ENCODE measurements around the gene GLIS1. TPM values are rescaled to one million over a fixed set of nuclear protein-coding genes. Genes with fewer than 3 reads are reported as not detected.

The GLIS1 gene
- polyA plus RNA-seq, 1 donor (not counting 4 experiments of a cell fraction or from before 2014, with no cell fraction given): not detected

DNA sequence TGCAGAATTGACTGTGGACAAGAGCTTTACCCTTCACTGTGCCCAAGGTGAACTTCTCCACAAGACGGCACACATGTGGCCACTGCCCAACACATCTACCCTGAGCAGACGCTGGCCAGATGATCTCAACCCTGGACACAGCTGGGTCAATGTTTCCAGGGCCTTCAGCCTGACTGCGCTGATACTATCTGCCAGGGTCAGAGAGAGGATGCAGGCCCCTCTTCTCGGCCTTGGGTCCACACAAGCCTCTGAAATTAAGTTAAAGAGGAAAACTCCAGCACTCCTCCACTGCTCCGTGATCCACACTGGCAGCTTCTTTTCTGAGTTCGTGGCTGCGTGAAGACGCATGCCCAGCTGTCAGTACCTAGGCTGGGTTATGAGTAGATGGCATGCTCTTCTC, 58.1 kb downstream of the GLIS1 start:
- TF ChIP-seq, protein P1, sequence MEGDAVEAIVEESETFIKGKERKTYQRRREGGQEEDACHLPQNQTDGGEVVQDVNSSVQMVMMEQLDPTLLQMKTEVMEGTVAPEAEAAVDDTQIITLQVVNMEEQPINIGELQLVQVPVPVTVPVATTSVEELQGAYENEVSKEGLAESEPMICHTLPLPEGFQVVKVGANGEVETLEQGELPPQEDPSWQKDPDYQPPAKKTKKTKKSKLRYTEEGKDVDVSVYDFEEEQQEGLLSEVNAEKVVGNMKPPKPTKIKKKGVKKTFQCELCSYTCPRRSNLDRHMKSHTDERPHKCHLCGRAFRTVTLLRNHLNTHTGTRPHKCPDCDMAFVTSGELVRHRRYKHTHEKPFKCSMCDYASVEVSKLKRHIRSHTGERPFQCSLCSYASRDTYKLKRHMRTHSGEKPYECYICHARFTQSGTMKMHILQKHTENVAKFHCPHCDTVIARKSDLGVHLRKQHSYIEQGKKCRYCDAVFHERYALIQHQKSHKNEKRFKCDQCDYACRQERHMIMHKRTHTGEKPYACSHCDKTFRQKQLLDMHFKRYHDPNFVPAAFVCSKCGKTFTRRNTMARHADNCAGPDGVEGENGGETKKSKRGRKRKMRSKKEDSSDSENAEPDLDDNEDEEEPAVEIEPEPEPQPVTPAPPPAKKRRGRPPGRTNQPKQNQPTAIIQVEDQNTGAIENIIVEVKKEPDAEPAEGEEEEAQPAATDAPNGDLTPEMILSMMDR (optimal IDR thresholded peaks at IDR 0.05 in 1 of 3, IDR thresholded peaks at IDR 0.05 in 1 of 3, conservative IDR thresholded peaks at IDR 0.05 in 1 of 3; ENCODE audit: extremely low read depth in 1 of 3, insufficient read depth in 2 of 3, low read length in 3 of 3): no peak
- TF ChIP-seq EZH2 (IDR thresholded peaks at IDR 0.05; ENCODE audit: low read length): no peak
- Histone ChIP-seq H3K4me2 (ENCODE audit: control insufficient read depth, extremely low read depth, insufficient read depth, low read depth, low read length) (no peak overlapping the region), H3K79me2 (ENCODE audit: control insufficient read depth, insufficient read depth, low read length) (no peaks in the 10 kb centered on the region), H3K9me3 (ENCODE audit: control insufficient read depth, low read depth, low read length) (no peaks in the 10 kb centered on the region), H3K9ac (ENCODE audit: control insufficient read depth, extremely low read depth, insufficient read depth, low read length) (no peak overlapping the region), H3K4me3 (ENCODE audit: control insufficient read depth in 2 of 3, extremely low read depth in 1 of 3, insufficient read depth in 2 of 3, low read depth in 1 of 3, low read length in 3 of 3) (no peak overlapping the region), H3K9me1 (ENCODE audit: control insufficient read depth, extremely low read depth, insufficient read depth, low read length) (no peaks in the 10 kb centered on the region), H4K20me1 (ENCODE audit: control insufficient read depth, extremely low read depth, insufficient read depth, low read length) (peaks cover 5% of the 10 kb centered on the region), H3K27me3 (ENCODE audit: control insufficient read depth, extremely low read depth, insufficient read depth, low read length) (peaks cover 37% of the 10 kb centered on the region), H3K27ac (ENCODE audit: control insufficient read depth, insufficient read depth, low read length) (no peak overlapping the region), H2AFZ (ENCODE audit: control insufficient read depth, low read length) (no peak overlapping the region), H3K36me3 (ENCODE audit: control insufficient read depth in 2 of 2, extremely low read depth in 1 of 2, insufficient read depth in 2 of 2, low read length in 2 of 2) (no peaks in the 10 kb centered on the region), H3K4me1 (ENCODE audit: control insufficient read depth, extremely low read depth, insufficient read depth, low read length) (no peaks in the 10 kb centered on the region)
- no peak for FAIRE-seq
- dilution Hi-C loops (cut with MboI; ENCODE audit: extremely low pct_ligation_motif_present, low sequenced_read_pairs): no loop called here
- DNase-seq (ENCODE audit: low read depth, low spot score): no peak

DNA sequence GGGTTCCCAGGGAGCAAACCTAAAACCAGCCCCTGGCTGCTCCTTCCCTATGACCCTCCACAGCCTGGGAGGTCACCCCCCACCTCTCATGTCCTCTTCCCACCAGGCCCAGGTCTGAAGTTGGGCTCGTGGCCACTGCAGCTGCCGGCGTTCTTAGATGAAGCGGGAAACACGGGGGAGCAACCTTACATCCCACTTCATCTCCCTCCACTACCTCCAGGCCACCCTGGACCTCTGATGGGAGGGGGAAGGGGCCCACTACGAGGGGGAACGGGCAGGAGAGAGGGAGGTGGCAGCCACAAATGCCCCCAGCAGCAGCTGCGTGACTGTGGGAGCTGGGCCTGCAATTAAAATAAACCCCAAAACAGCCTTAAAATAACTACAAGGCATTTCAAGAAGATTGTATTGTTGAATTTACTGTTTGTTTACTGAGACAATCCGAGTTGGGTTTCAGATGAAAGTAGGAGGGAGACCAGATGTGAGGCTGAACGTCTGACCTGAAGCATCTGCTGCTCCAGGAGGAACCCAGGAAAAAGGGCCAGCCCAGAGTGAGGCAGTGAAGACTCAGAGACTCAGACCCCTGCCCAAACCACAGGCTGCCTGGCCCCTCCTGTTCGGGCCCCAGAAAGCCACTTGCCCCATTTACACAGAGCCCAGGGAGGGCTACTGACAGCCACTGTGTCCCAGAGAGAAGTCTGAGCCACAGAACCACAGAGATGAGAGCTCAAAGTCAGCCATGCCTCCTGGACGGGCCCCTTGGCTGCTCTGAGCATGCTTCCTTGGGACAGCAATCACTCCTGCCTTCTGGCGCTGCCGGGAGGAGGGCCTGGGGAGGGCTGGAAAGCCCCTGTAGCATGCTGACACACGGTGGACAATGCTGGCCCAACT, 59.8 kb downstream of the GLIS1 start:
- Histone ChIP-seq H4K20me1 (ENCODE audit: control insufficient read depth, extremely low read depth, insufficient read depth, low read length) (peaks cover 5% of the 10 kb centered on the region), H2AFZ (ENCODE audit: control insufficient read depth, low read length) (no peak overlapping the region)

More for the DNA sequence above, 59.8 kb downstream of the GLIS1 start:
- dilution Hi-C loops (cut with MboI; ENCODE audit: extremely low pct_ligation_motif_present, low sequenced_read_pairs): no loop called here
- H3K79me2 ChIP-seq (ENCODE audit: control insufficient read depth, insufficient read depth, low read length): no peaks in the 10 kb centered on the region
- FAIRE-seq (no peak), DNase-seq (ENCODE audit: low read depth, low spot score) (no peak)
- H3K4me3 ChIP-seq (ENCODE audit: control insufficient read depth in 2 of 3, extremely low read depth in 1 of 3, insufficient read depth in 2 of 3, low read depth in 1 of 3, low read length in 3 of 3): no peak overlapping the region
- no peaks in the 10 kb centered on the region for H3K36me3 ChIP-seq (ENCODE audit: control insufficient read depth in 2 of 2, extremely low read depth in 1 of 2, insufficient read depth in 2 of 2, low read length in 2 of 2)
- H3K4me1 ChIP-seq (ENCODE audit: control insufficient read depth, extremely low read depth, insufficient read depth, low read length): no peaks in the 10 kb centered on the region
- peaks cover 34% of the 10 kb centered on the region for H3K27me3 ChIP-seq (ENCODE audit: control insufficient read depth, extremely low read depth, insufficient read depth, low read length)
- no peak for TF ChIP-seq EZH2 (IDR thresholded peaks at IDR 0.05; ENCODE audit: low read length)
- TF ChIP-seq, protein P1 (optimal IDR thresholded peaks at IDR 0.05 in 1 of 3, IDR thresholded peaks at IDR 0.05 in 1 of 3, conservative IDR thresholded peaks at IDR 0.05 in 1 of 3; ENCODE audit: extremely low read depth in 1 of 3, insufficient read depth in 2 of 3, low read length in 3 of 3): no peak
- no peak overlapping the region for H3K4me2 ChIP-seq (ENCODE audit: control insufficient read depth, extremely low read depth, insufficient read depth, low read depth, low read length)
- no peaks in the 10 kb centered on the region for H3K9me3 ChIP-seq (ENCODE audit: control insufficient read depth, low read depth, low read length)
- H3K9me1 ChIP-seq (ENCODE audit: control insufficient read depth, extremely low read depth, insufficient read depth, low read length): no peaks in the 10 kb centered on the region
- H3K9ac ChIP-seq (ENCODE audit: control insufficient read depth, extremely low read depth, insufficient read depth, low read length): no peak overlapping the region
- H3K27ac ChIP-seq (ENCODE audit: control insufficient read depth, insufficient read depth, low read length): no peak overlapping the region

All from keratinocyte (primary cell).